ENCODE data around the gene KPNA2.
A peak's percentile ranks its signal among the peaks of the same experiment; 100 is the strongest.
"Not testable (repeated sequence)": the region's sequence is repeated elsewhere in the genome, so short reads cannot be mapped to it uniquely, and the experiment has no call there.

KPNA2 gene

DNA sequence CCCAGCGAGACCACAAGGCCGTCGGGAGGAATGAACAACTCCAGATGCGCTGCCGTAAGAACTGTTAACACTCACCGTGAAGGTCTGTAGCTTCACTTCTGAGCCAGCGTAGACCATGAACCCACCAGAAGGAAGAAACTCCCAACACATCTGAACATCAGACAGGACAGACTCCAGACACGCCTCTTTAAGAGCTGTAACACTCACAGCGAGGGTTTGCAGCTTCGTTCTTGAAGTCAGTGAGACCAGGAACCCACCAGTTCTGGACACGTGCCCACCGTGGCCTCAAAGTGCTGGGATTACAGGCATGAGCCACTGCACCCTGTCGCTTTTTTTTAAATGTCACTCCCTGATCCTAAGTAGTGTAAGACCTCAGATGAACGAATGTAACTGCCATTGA lies 17.3 kb downstream of the KPNA2 start:
- no peaks in the 10 kb centered on the region for H3K27me3 ChIP-seq
- no peak for TF ChIP-seq Cebpa-rat (IDR thresholded peaks at IDR 0.05)
- H3K9me3 ChIP-seq (replicated peaks in 1 of 11): peaks cover 0 to 9% (median 0%) of the 10 kb centered on the region in 11 experiments; a peak in 3 of 22 replicates
- H3K36me3 ChIP-seq: peaks cover 0 to 14% (median 3%) of the 10 kb centered on the region in 11 experiments; a peak in 14 of 22 replicates
- H3K27ac ChIP-seq: no peak overlapping the region; a peak in 1 of 22 replicates
- no peak overlapping the region for H3K4me3 ChIP-seq
- H3K4me1 ChIP-seq: peaks cover 17 to 29% (median 23%) of the 10 kb centered on the region in 10 experiments
- H4K20me1 ChIP-seq: peaks cover 0 to 2% (median 0%) of the 10 kb centered on the region in 11 experiments; a peak in 3 of 22 replicates
- no peak overlapping the region for H3K9ac ChIP-seq
- no peak overlapping the region for H3K4me2 ChIP-seq

GRCh38 chr17:68053231-68054013 lies 17.9 kb downstream of the KPNA2 start:
- H3K9me3 ChIP-seq (replicated peaks in 1 of 11): peaks cover 0 to 9% (median 0%) of the 10 kb centered on the region in 11 experiments; a peak in 3 of 22 replicates
- H3K36me3 ChIP-seq: peaks cover 0 to 8% (median 0%) of the 10 kb centered on the region in 11 experiments; a peak in 4 of 22 replicates
- peaks cover 16 to 25% (median 17%) of the 10 kb centered on the region in 10 experiments for H3K4me1 ChIP-seq
- no peak overlapping the region for H3K27ac ChIP-seq
- H3K9ac ChIP-seq: no peak overlapping the region
- H3K27me3 ChIP-seq: no peaks in the 10 kb centered on the region
- no peak for TF ChIP-seq Cebpa-rat (IDR thresholded peaks at IDR 0.05)
- H3K4me2 ChIP-seq: peak overlapping the region in 1 of 11 experiments; percentile 29; a peak in 1 of 22 replicates
- no peaks in the 10 kb centered on the region for H4K20me1 ChIP-seq
- H3K4me3 ChIP-seq: no peak overlapping the region

DNA sequence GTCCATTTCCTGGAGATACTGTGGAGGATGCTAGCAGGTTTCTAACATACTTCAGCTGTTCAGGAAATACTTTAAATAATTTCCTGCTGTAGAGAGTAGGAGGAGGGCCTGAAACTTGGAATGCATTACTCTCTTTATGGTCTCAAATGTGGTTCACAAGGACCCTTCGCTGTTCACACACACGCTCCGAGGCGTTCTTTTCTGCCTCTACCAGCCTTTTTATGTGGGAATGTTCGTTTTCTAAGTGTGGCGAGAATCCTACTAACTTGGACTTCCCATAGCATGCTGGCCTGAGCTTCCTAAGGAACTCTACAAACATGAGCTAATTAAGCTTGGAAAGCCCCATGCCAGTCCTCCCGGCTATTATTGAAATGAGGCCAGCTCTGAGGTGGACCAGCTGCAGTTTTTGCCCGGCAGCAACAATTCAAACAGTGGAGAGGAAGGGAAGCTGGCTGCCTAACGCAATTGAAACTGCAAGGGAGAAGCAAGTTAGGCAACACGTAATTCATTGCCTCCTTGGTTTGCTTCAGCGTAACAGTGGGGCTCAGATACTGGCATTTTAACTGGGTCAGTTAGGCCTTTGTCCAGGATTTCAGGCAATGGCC lies 18.9 kb downstream of the KPNA2 start:
- H3K9me3 ChIP-seq (replicated peaks in 1 of 11): peaks cover 0 to 9% (median 0%) of the 10 kb centered on the region in 11 experiments; a peak in 3 of 22 replicates
- H3K27me3 ChIP-seq: no peaks in the 10 kb centered on the region
- H3K4me3 ChIP-seq: no peak overlapping the region
- H3K36me3 ChIP-seq: no peaks in the 10 kb centered on the region; a peak in 1 of 22 replicates
- TF ChIP-seq Cebpa-rat (IDR thresholded peaks at IDR 0.05): no peak
- H3K4me1 ChIP-seq: peaks cover 13 to 24% (median 16%) of the 10 kb centered on the region in 10 experiments
- H4K20me1 ChIP-seq: no peaks in the 10 kb centered on the region
- peak overlapping the region; percentile 6 to 65 (median 39); a peak in 19 of 22 replicates for H3K4me2 ChIP-seq
- H3K9ac ChIP-seq: no peak overlapping the region
- no peak overlapping the region for H3K27ac ChIP-seq

GRCh38 chr17:68057531-68057952 lies 22.0 kb downstream of the KPNA2 start:
- H3K36me3 ChIP-seq: no peaks in the 10 kb centered on the region
- no peak overlapping the region for H3K4me3 ChIP-seq
- TF ChIP-seq Cebpa-rat (IDR thresholded peaks at IDR 0.05): no peak
- H4K20me1 ChIP-seq: no peaks in the 10 kb centered on the region
- H3K27ac ChIP-seq: no peak overlapping the region
- no peaks in the 10 kb centered on the region for H3K9me3 ChIP-seq (replicated peaks in 1 of 11)
- H3K9ac ChIP-seq: no peak overlapping the region
- no peaks in the 10 kb centered on the region for H3K27me3 ChIP-seq
- no peak overlapping the region for H3K4me2 ChIP-seq
- peaks cover 6 to 18% (median 8%) of the 10 kb centered on the region in 10 experiments; a peak in 17 of 20 replicates for H3K4me1 ChIP-seq

- Histone ChIP-seq H3K4me1 (no peaks in the 10 kb centered on the region), H3K36me3 (no peaks in the 10 kb centered on the region), H3K4me2 (no peak overlapping the region), H3K9me3 (replicated peaks in 1 of 11) (no peaks in the 10 kb centered on the region), H4K20me1 (no peaks in the 10 kb centered on the region), H3K27me3 (no peaks in the 10 kb centered on the region), H3K4me3 (no peak overlapping the region), H3K9ac (no peak overlapping the region), H3K27ac (no peak overlapping the region)
- TF ChIP-seq Cebpa-rat (IDR thresholded peaks at IDR 0.05): no peak
Observed at GRCh38 chr17:68060336-68060735, 24.8 kb downstream of the KPNA2 start.

GRCh38 chr17:68061512-68062313 lies 26.2 kb downstream of the KPNA2 start:
- H3K9ac ChIP-seq: no peak overlapping the region
- H3K4me1 ChIP-seq: no peaks in the 10 kb centered on the region
- H3K36me3 ChIP-seq: no peaks in the 10 kb centered on the region
- H3K9me3 ChIP-seq (replicated peaks in 1 of 11): no peaks in the 10 kb centered on the region
- H3K27me3 ChIP-seq: no peaks in the 10 kb centered on the region
- TF ChIP-seq Cebpa-rat (IDR thresholded peaks at IDR 0.05): no peak
- no peak overlapping the region for H3K4me3 ChIP-seq
- H3K4me2 ChIP-seq: no peak overlapping the region
- no peak overlapping the region for H3K27ac ChIP-seq
- no peaks in the 10 kb centered on the region for H4K20me1 ChIP-seq

- not testable (repeated sequence) for H3K27me3 ChIP-seq; H3K4me3 ChIP-seq; H3K9ac ChIP-seq; H3K36me3 ChIP-seq; H3K4me1 ChIP-seq; H3K9me3 ChIP-seq (replicated peaks in 1 of 11); H4K20me1 ChIP-seq; H3K27ac ChIP-seq; H3K4me2 ChIP-seq
Observed at GRCh38 chr17:68065366-68065765, 29.8 kb downstream of the KPNA2 start.

DNA sequence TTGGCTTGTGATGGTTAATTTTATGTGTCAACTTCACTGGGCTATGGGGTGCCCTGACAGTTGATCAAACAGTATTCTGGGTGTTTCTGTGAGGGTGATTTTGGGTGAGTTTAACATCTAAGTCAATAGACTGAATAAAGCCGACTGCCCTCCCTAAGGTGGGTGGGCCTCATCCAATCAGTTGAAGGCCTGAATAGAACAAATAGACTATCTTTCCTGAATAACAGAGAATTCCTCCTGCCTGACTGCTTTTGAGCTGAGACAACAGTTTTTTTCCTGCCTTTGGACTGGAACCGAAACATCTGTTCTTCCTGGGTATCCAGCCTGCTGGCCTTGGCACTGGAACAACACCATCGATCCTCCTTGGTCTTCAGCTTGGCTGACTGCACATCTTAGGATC lies 33.0 kb downstream of the KPNA2 start:
- not testable (repeated sequence) for H4K20me1 ChIP-seq; H3K27me3 ChIP-seq; H3K36me3 ChIP-seq; H3K27ac ChIP-seq; H3K9me3 ChIP-seq (replicated peaks in 1 of 11); H3K4me3 ChIP-seq; H3K9ac ChIP-seq; H3K4me2 ChIP-seq; H3K4me1 ChIP-seq

DNA sequence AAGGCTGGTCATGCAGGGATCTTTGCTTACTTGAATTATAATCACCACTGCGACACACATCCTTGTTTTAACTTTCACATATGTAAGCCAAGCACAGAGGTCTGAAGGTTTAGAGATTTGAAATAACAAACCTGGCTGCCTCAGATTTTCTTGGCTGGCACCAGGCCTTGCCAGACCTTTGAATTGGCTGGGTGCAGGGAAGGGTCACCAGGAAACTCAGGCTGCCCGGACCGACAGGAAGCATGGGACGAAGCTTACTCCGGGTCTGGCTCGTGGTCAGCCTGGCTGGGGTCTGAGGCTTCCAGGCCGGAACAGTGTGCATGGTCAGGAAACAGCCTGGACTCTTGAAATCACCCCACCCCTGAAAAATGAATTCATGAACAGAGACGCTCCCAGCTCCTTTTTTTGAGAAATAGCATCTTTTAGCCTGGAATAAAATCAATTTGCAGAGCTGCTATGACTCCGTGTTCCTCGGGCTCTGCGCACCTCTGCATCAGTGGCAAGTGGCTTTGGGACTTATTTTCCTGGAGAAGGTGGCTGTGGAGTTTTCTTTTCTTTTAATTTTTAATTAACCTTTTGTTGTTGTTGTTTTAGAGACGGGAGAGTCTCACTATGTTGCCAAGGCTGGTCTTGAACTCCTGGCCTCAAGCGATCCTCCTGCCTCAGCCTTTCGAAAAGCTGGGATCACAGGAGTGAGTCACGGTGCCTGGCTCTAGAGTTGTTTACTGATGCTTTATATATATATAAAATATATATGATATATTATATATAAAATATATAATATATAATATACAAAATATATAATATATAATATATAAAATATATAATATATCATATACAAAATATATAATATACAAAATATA lies 35.3 kb downstream of the KPNA2 start:
- H3K36me3 ChIP-seq; H3K27ac ChIP-seq; H3K9ac ChIP-seq; H3K9me3 ChIP-seq (replicated peaks in 1 of 11); H3K4me3 ChIP-seq; H3K4me2 ChIP-seq; H3K27me3 ChIP-seq; H3K4me1 ChIP-seq; H4K20me1 ChIP-seq: not testable (repeated sequence)
